H1 (cell line): ENCODE measurements around the gene LPIN2. TPM values are rescaled to one million over a fixed set of nuclear protein-coding genes. Genes with fewer than 3 reads are reported as not detected.

Experiments
- CTCF ChIA-PET: fragments of 300-600 bp; sonication (Branson Sonifier 250); formaldehyde crosslinking; loops from one replicate; lab custom pipeline; 2021; ENCODE audit not compliant: partially characterized antibody; lab: Charles Lee
- POLR2A ChIA-PET: fragments of 300-600 bp; sonication (Branson Sonifier 250); formaldehyde crosslinking; loops from one replicate; lab custom pipeline; 2021; ENCODE audit warnings: inconsistent platforms; ENCODE audit not compliant: partially characterized antibody; lab: Charles Lee
- DNase-seq, 2 experiments: peaks; one replicate each; pipeline versions ENCODE4 v3.0.0 to v3.0.0-alpha.2; 2010 to 2022; ENCODE audit warnings: low spot score in 2 of 2, low read depth in 1 of 2, mixed read lengths in 1 of 2
- FAIRE-seq: peaks from 2 replicates; lab custom pipeline; 2011; peaks lifted over from hg19 to GRCh38; lab: Jason Lieb, UNC
- H2AFZ ChIP-seq: 2 replicates; pipeline ENCODE4 v1.8.1; 2012; ENCODE audit warnings: low read length, inconsistent platforms
- H2AK5ac ChIP-seq: 2 replicates; pipeline ENCODE4 v1.6.1; 2013; ENCODE audit warnings: low read depth, low read length
- H2BK120ac ChIP-seq: replicated peaks from 2 replicates; pipeline ENCODE3; 2013; ENCODE audit warnings: low read depth, low read length, inconsistent platforms
- H2BK12ac ChIP-seq: 2 replicates; pipeline ENCODE4 v1.6.1; 2013; ENCODE audit warnings: low read depth, low read length
- H2BK15ac ChIP-seq: 2 replicates; pipeline ENCODE4 v1.6.1; 2013; ENCODE audit warnings: low read length
- H2BK20ac ChIP-seq: 2 replicates; pipeline ENCODE4 v1.6.1; 2013; ENCODE audit warnings: low read length
- H2BK5ac ChIP-seq: 2 replicates; pipeline ENCODE4 v1.6.1; 2013; ENCODE audit warnings: low read depth, low read length
- H3K14ac ChIP-seq: 2 replicates; pipeline ENCODE4 v1.6.1; 2013; ENCODE audit warnings: inconsistent platforms; ENCODE audit not compliant: insufficient read length
- H3K18ac ChIP-seq: 2 replicates; pipeline ENCODE4 v1.6.1; 2013; ENCODE audit warnings: low read length; ENCODE audit errors: extremely low read depth
- H3K23ac ChIP-seq: 2 replicates; pipeline ENCODE4 v1.6.1; 2013; ENCODE audit warnings: inconsistent platforms; ENCODE audit not compliant: insufficient read length
- H3K23me2 ChIP-seq: 2 replicates; pipeline ENCODE4 v1.6.1; 2013; ENCODE audit warnings: low read depth, low read length
- H3K27ac ChIP-seq: 2 replicates; pipeline ENCODE4 v1.6.1; 2011; ENCODE audit warnings: low read depth, low read length, inconsistent platforms
- H3K27me3 ChIP-seq, 4 experiments: replicated peaks in 1 of 4; 1 replicate in 1 of 4; 2 replicates in 3 of 4; pipeline versions ENCODE4 v1.6.1 to v1.8.1; 2011 to 2013; ENCODE audit warnings: low read length in 3 of 4, mild to moderate bottlenecking in 3 of 4, inconsistent platforms in 2 of 4, mixed read lengths in 2 of 4, moderate library complexity in 1 of 4; ENCODE audit not compliant: control insufficient read depth in 3 of 4, insufficient read depth in 3 of 4; ENCODE audit errors: extremely low read depth in 1 of 4
- H3K36me3 ChIP-seq, 4 experiments: 2 replicates each; pipeline versions ENCODE4 v1.6.1 to v1.8.1; 2011 to 2013; ENCODE audit warnings: mild to moderate bottlenecking in 4 of 4, low read length in 3 of 4, moderate library complexity in 2 of 4, control low read depth in 1 of 4, inconsistent platforms in 1 of 4; ENCODE audit not compliant: insufficient read depth in 4 of 4, control insufficient read depth in 2 of 4
- H3K4ac ChIP-seq: replicated peaks from 2 replicates; pipeline ENCODE3; 2013; ENCODE audit warnings: low read length, low read depth, mixed read lengths, inconsistent platforms; ENCODE audit not compliant: insufficient read length
- H3K4me1 ChIP-seq, 4 experiments: replicated peaks in 1 of 4; 1 replicate in 1 of 4; 2 replicates in 3 of 4; pipeline versions ENCODE4 v1.6.1 to v1.8.1; 2011 to 2013; ENCODE audit warnings: low read length in 3 of 4, inconsistent platforms in 2 of 4, mixed read lengths in 1 of 4; ENCODE audit not compliant: insufficient read depth in 4 of 4, control insufficient read depth in 3 of 4
- H3K4me2 ChIP-seq, 2 experiments: 2 replicates each; pipeline versions ENCODE4 v1.6.1 to v1.8.1; 2011 to 2013; ENCODE audit warnings: low read depth in 2 of 2, low read length in 2 of 2, control low read depth in 1 of 2, inconsistent platforms in 1 of 2, mild to moderate bottlenecking in 1 of 2; ENCODE audit not compliant: insufficient read depth in 1 of 2
- H3K4me3 ChIP-seq, 4 experiments: fragments of 200-600, 300-600 bp in 1 of 4; sonication (generic), shearing (Covaris generic), sonication (Bioruptor Twin) in 1 of 4; 2 replicates each; pipeline versions ENCODE4 v1.5.1 to v1.8.1; 2011 to 2016; ENCODE audit warnings: low read length in 4 of 4, low read depth in 3 of 4, control low read depth in 2 of 4, inconsistent platforms in 2 of 4, mild to moderate bottlenecking in 2 of 4, mixed read lengths in 1 of 4, moderate library complexity in 1 of 4; ENCODE audit not compliant: insufficient read depth in 2 of 4; ENCODE audit errors: extremely low read depth in 1 of 4
- H3K56ac ChIP-seq: replicated peaks from 2 replicates; pipeline ENCODE3; 2013; ENCODE audit warnings: low read depth, mild to moderate bottlenecking, mixed read lengths, low read length, inconsistent platforms; ENCODE audit not compliant: insufficient read length
- H3K79me1 ChIP-seq: 2 replicates; pipeline ENCODE4 v1.6.1; 2013; ENCODE audit warnings: low read depth, low read length, control low read depth
- H3K79me2 ChIP-seq, 2 experiments: 2 replicates each; pipeline versions ENCODE4 v1.6.1 to v1.8.1; 2012 to 2013; ENCODE audit warnings: low read length in 2 of 2, mild to moderate bottlenecking in 2 of 2, inconsistent platforms in 1 of 2; ENCODE audit not compliant: insufficient read depth in 2 of 2, control insufficient read depth in 1 of 2
- H3K9ac ChIP-seq, 4 experiments: replicated peaks in 1 of 4; 1 replicate in 1 of 4; 2 replicates in 3 of 4; pipeline versions ENCODE4 v1.6.1 to v1.8.1; 2011 to 2013; ENCODE audit warnings: low read depth in 3 of 4, low read length in 3 of 4, control low read depth in 2 of 4, mild to moderate bottlenecking in 2 of 4, moderate library complexity in 2 of 4, inconsistent platforms in 1 of 4; ENCODE audit errors: extremely low read depth in 1 of 4
- H3K9me3 ChIP-seq, 2 experiments: 2 replicates each; pipeline versions ENCODE4 v1.6.1 to v1.8.1; 2012 to 2013; ENCODE audit warnings: mild to moderate bottlenecking in 2 of 2, moderate library complexity in 2 of 2, control low read depth in 1 of 2, inconsistent platforms in 1 of 2, low read depth in 1 of 2, low read length in 1 of 2, mixed read lengths in 1 of 2; ENCODE audit not compliant: insufficient read depth in 2 of 2
- H4K20me1 ChIP-seq, 2 experiments: replicated peaks in 1 of 2; 2 replicates each; pipeline versions ENCODE3 to v1.8.1; 2011 to 2013; ENCODE audit warnings: inconsistent platforms in 2 of 2, low read length in 2 of 2, mild to moderate bottlenecking in 1 of 2; ENCODE audit not compliant: insufficient read depth in 2 of 2, control insufficient read depth in 1 of 2
- H4K5ac ChIP-seq: 2 replicates; pipeline ENCODE4 v1.6.1; 2013; ENCODE audit warnings: low read length, low read depth, mixed read lengths, inconsistent platforms; ENCODE audit not compliant: insufficient read length
- H4K8ac ChIP-seq: 2 replicates; pipeline ENCODE4 v1.8.0; 2013; ENCODE audit warnings: mild to moderate bottlenecking, moderate library complexity, low read length, inconsistent platforms; ENCODE audit not compliant: insufficient read depth; ENCODE audit errors: extremely low read depth
- H4K91ac ChIP-seq: replicated peaks from 2 replicates; pipeline ENCODE3; 2013; ENCODE audit warnings: low read length, mixed read lengths, inconsistent platforms; ENCODE audit not compliant: insufficient read length
- BCL11A ChIP-seq, 2 experiments: IDR thresholded peaks; one replicate each; pipeline ENCODE4 v1.6.1; 2011; ENCODE audit warnings: low read depth in 2 of 2, low read length in 2 of 2, mild to moderate bottlenecking in 2 of 2
- GTF2F1 ChIP-seq: IDR thresholded peaks from 2 replicates; pipeline ENCODE4 v1.6.1; 2012; ENCODE audit warnings: low read depth, low read length, improper control_type of control experiment, borderline replicate concordance
- KDM1A ChIP-seq: fragments of 200-600, 300-600 bp; sonication (generic); IDR thresholded peaks from 2 replicates; pipeline ENCODE4 v1.7.1; 2016; ENCODE audit warnings: mild to moderate bottlenecking, low read length, borderline replicate concordance
- KDM4A ChIP-seq: IDR thresholded peaks from one replicate; pipeline ENCODE4 v1.7.1; 2012; ENCODE audit warnings: low read depth, mild to moderate bottlenecking, moderate library complexity, low read length, inconsistent platforms; ENCODE audit not compliant: severe bottlenecking
- MAFK ChIP-seq: IDR thresholded peaks from 2 replicates; pipeline ENCODE4 v1.6.1; 2012; ENCODE audit warnings: low read depth, mild to moderate bottlenecking, improper control_type of control experiment, low read length
- MAX ChIP-seq: IDR thresholded peaks from 2 replicates; pipeline ENCODE4 v1.6.1; 2012; ENCODE audit warnings: inconsistent platforms
- NANOG ChIP-seq: IDR thresholded peaks from 2 replicates; pipeline ENCODE4 v1.6.1; 2011; ENCODE audit warnings: low read length, low read depth, mild to moderate bottlenecking, inconsistent platforms; ENCODE audit not compliant: insufficient read depth, poor library complexity, severe bottlenecking
- POLR2A ChIP-seq, 2 experiments: IDR thresholded peaks; 1 replicate in 1 of 2; 2 replicates in 1 of 2; pipeline ENCODE4 v1.6.1; 2011; ENCODE audit warnings: low read depth in 2 of 2, low read length in 2 of 2, mild to moderate bottlenecking in 2 of 2; ENCODE audit errors: control extremely low read depth in 1 of 2
- POLR2AphosphoS5 ChIP-seq: IDR thresholded peaks from 2 replicates; pipeline ENCODE4 v1.6.1; 2011; ENCODE audit warnings: low read depth, low read length
- RAD21 ChIP-seq, 2 experiments: IDR thresholded peaks in 1 of 2; conservative IDR thresholded peaks in 1 of 2; 2 replicates each; pipeline ENCODE4 v1.6.1; 2011; ENCODE audit warnings: low read depth in 2 of 2, low read length in 2 of 2, improper control_type of control experiment in 1 of 2, inconsistent platforms in 1 of 2, mild to moderate bottlenecking in 1 of 2, moderate library complexity in 1 of 2
- SIX5 ChIP-seq: IDR thresholded peaks from 2 replicates; pipeline ENCODE4 v1.6.1; 2011; ENCODE audit warnings: mild to moderate bottlenecking, low read depth, low read length
- SP1 ChIP-seq: IDR thresholded peaks from 2 replicates; pipeline ENCODE4 v1.6.1; 2011; ENCODE audit warnings: low read depth, low read length
- TAF7 ChIP-seq: optimal IDR thresholded peaks from 2 replicates; pipeline ENCODE3; 2011; ENCODE audit warnings: low read depth, mild to moderate bottlenecking, inconsistent platforms, low read length, moderate library complexity, borderline replicate concordance
- TBP ChIP-seq: IDR thresholded peaks from 2 replicates; pipeline ENCODE4 v1.6.1; 2011; ENCODE audit warnings: low read depth, low read length, improper control_type of control experiment
- TEAD4 ChIP-seq: IDR thresholded peaks from 2 replicates; pipeline ENCODE4 v1.6.1; 2012; ENCODE audit warnings: low read depth, low read length, inconsistent platforms, mixed read lengths
- WGBS, 2 experiments: shearing (Covaris generic) in 1 of 2; methylation state at CpG; one replicate each; pipeline versions ENCODE4 v1.1.6 to v1.1.7; 2013 to 2015; ENCODE audit warnings: low lambda C conversion rate in 2 of 2, mixed read lengths in 2 of 2, inconsistent platforms in 1 of 2, low coverage in 1 of 2, missing lambda C conversion rate in 1 of 2; ENCODE audit not compliant: insufficient replicate concordance in 2 of 2, insufficient coverage in 1 of 2, insufficient read length in 1 of 2; ENCODE audit errors: extremely low coverage in 1 of 2, missing lambda C conversion rate in 1 of 2; 5-methylcytosine and 5-hydroxymethylcytosine counted together
- polyA plus RNA-seq, 7 experiments: library from polyadenylated mRNA; depleted of rRNA in 3 of 7; stranded (reverse) in 5 of 7; unstranded in 2 of 7; fragments of >200 nt in 5 of 7; fragments of 200-250 nt in 2 of 7; gene quantifications; 1 replicate in 5 of 7; 2 replicates in 1 of 7; 4 replicates in 1 of 7; pipeline versions ENCODE4 v1.2.1 to v1.2.3, GENCODE V29; 2011 to 2013; ENCODE audit warnings: missing spikeins in 2 of 7, mixed read lengths in 2 of 7
- total RNA-seq: library from RNA; stranded (reverse); fragmentation: NEBNext Ultra II Directional; extraction: Animal tissue kit (Norgen Biotek cat#: 25700); gene quantifications from 2 replicates; pipeline ENCODE4 v1.2.1, GENCODE V29; 2021

Gene LPIN2
- total and polyA plus RNA-seq, 2 of the 8 experiments (the other 6 are each of a cell fraction or from before 2014, with no cell fraction given) = 7.4 to 14.2 TPM

- H3K4me3 ChIP-seq = no peak overlapping the region
- H3K79me2 ChIP-seq = no peaks in the 10 kb centered on the region
- no peak overlapping the region for H3K18ac ChIP-seq
- no peak overlapping the region for H3K56ac ChIP-seq
- H3K27me3 ChIP-seq = no peaks in the 10 kb centered on the region
- H4K8ac ChIP-seq = no peak overlapping the region
- no peaks in the 10 kb centered on the region for H3K9me3 ChIP-seq
- no peak overlapping the region for H4K5ac ChIP-seq
- H3K23ac ChIP-seq = no peak overlapping the region
- no peak overlapping the region for H3K14ac ChIP-seq
- H3K36me3 ChIP-seq = no peaks in the 10 kb centered on the region
- H2BK120ac ChIP-seq = no peak overlapping the region
- DNase-seq = no peak
- H4K91ac ChIP-seq = no peak overlapping the region
- H2AFZ ChIP-seq = peak overlapping the region; percentile 56; the same call in 1 of the 2 replicates
- CTCF ChIA-PET = no interaction called here
- no peak overlapping the region for H3K27ac ChIP-seq
- H3K9ac ChIP-seq = no peak overlapping the region
- no peak overlapping the region for H2BK12ac ChIP-seq
- WGBS, 2 experiments = 90% methylated on average over 4 of the region's 4 CpGs; no CpG with 5 or more reads in 1 of the 2 experiments
- no peaks in the 10 kb centered on the region for H3K23me2 ChIP-seq
- no peaks in the 10 kb centered on the region for H3K79me1 ChIP-seq
- H2AK5ac ChIP-seq = no peak overlapping the region
- H4K20me1 ChIP-seq = no peaks in the 10 kb centered on the region
- no peak overlapping the region for H3K4ac ChIP-seq
- FAIRE-seq = no peak
- POLR2A ChIA-PET = no interaction called here
- H3K4me2 ChIP-seq = no peak overlapping the region
- H2BK20ac ChIP-seq = no peak overlapping the region
- no peak overlapping the region for H2BK15ac ChIP-seq
- no peak overlapping the region for H2BK5ac ChIP-seq
- H3K4me1 ChIP-seq = no peaks in the 10 kb centered on the region; a peak in 1 of 7 replicates
- no peak for TF ChIP-seq GTF2F1
- TF ChIP-seq KDM1A = no peak
- TF ChIP-seq BCL11A (IDR thresholded peaks at IDR 0.05; ENCODE audit: low read depth in 2 of 2, low read length in 2 of 2) = no peak
- TF ChIP-seq TBP = no peak
- no peak for TF ChIP-seq POLR2AphosphoS5
- TF ChIP-seq KDM4A = no peak
- no peak for TF ChIP-seq RAD21 (IDR thresholded peaks at IDR 0.05 in 1 of 2, conservative IDR thresholded peaks at IDR 0.05 in 1 of 2; ENCODE audit: low read depth in 2 of 2, low read length in 2 of 2)
- TF ChIP-seq TEAD4 = no peak
- no peak for TF ChIP-seq MAX
- no peak for TF ChIP-seq NANOG
- TF ChIP-seq SIX5 = no peak
- TF ChIP-seq SP1 = no peak
- TF ChIP-seq TAF7 = no peak
- TF ChIP-seq MAFK = no peak
- TF ChIP-seq POLR2A (IDR thresholded peaks at IDR 0.05; ENCODE audit: control extremely low read depth in 1 of 2, low read depth in 2 of 2, low read length in 2 of 2) = no peak
Observed at GRCh38 chr18:3037423-3037915, 24.5 kb upstream of the LPIN2 start.
